GM23338 (cell line): Measurements from ENCODE around the gene NTMT1.

Experiments
- EZH2 ChIP-seq: fragments of 200-600 bp; sonication (generic); IDR thresholded peaks from one replicate; pipeline ENCODE4 v1.8.0; 2017; ENCODE audit warnings: antibody characterized with exemption, mild to moderate bottlenecking, low read depth; ENCODE audit not compliant: unreplicated experiment
- EZH2phosphoT487 ChIP-seq: fragments of 200-600 bp; sonication (generic); IDR thresholded peaks from one replicate; pipeline ENCODE4 v1.8.1; 2018; ENCODE audit warnings: antibody characterized with exemption; ENCODE audit not compliant: unreplicated experiment
- JUNB ChIP-seq: IDR thresholded peaks from one replicate; pipeline ENCODE4 v1.6.1; 2016; ENCODE audit warnings: antibody characterized with exemption; ENCODE audit not compliant: unreplicated experiment
- POLR2AphosphoS5 ChIP-seq: IDR thresholded peaks from 2 replicates; pipeline ENCODE4 v1.6.1; 2016; ENCODE audit warnings: antibody characterized with exemption, low read depth
- REST ChIP-seq: IDR thresholded peaks from one replicate; pipeline ENCODE4 v1.6.1; 2018; ENCODE audit warnings: antibody characterized with exemption; ENCODE audit not compliant: unreplicated experiment
- TF ChIP-seq, protein P1 (sequence below), 2 experiments: fragments of 200-600 bp in 1 of 2; sonication (generic) in 1 of 2; conservative IDR thresholded peaks; 2 replicates each; pipeline versions ENCODE4 v1.5.1 to v1.6.1; 2016 to 2017; ENCODE audit warnings: antibody characterized with exemption in 2 of 2, low read depth in 2 of 2, mild to moderate bottlenecking in 2 of 2, moderate library complexity in 1 of 2
- TF ChIP-seq, protein P2 (sequence below): fragments of 250-450 bp; sonication (Bioruptor Pico); IDR thresholded peaks from 2 replicates; pipeline ENCODE4 v1.5.0; 2020; ENCODE audit warnings: mild to moderate bottlenecking, moderate library complexity

DNA sequence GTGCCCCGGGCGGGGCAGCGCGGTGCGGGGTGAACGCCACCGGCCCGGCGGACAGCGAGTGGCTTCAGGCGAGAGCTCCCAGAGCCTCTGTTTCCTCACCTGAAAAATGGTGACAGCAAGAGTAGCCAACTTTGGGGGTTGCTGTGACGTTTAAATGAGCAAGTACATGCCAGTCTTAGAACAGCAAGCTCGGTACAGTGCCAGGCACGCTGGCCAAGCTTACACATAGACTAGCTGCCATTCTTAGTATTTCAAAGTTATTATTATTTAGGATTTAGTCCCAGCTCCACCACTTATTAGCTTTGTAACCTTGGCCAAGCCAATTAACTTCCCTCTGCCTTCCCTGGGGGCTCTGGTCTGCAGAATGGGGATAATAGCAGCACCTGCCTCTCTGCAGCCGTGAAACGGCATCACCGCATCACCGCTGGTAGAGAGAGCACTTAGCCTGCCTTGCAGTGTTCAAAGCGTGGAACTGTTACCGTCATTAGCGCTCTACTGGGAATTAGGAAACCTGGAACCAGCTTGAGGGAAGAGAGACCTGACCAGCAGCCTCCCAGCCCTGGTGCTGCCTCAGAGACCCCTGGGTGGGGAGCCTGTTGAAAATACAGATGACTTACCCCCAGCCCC, 5.2 kb upstream of the NTMT1 start, which contains the start of gene C9orf50:
- TF ChIP-seq, protein P1, sequence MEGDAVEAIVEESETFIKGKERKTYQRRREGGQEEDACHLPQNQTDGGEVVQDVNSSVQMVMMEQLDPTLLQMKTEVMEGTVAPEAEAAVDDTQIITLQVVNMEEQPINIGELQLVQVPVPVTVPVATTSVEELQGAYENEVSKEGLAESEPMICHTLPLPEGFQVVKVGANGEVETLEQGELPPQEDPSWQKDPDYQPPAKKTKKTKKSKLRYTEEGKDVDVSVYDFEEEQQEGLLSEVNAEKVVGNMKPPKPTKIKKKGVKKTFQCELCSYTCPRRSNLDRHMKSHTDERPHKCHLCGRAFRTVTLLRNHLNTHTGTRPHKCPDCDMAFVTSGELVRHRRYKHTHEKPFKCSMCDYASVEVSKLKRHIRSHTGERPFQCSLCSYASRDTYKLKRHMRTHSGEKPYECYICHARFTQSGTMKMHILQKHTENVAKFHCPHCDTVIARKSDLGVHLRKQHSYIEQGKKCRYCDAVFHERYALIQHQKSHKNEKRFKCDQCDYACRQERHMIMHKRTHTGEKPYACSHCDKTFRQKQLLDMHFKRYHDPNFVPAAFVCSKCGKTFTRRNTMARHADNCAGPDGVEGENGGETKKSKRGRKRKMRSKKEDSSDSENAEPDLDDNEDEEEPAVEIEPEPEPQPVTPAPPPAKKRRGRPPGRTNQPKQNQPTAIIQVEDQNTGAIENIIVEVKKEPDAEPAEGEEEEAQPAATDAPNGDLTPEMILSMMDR (conservative IDR thresholded peaks at IDR 0.05; ENCODE audit: low read depth in 2 of 2): no peak
- TF ChIP-seq POLR2AphosphoS5: no peak
- TF ChIP-seq, protein P2, sequence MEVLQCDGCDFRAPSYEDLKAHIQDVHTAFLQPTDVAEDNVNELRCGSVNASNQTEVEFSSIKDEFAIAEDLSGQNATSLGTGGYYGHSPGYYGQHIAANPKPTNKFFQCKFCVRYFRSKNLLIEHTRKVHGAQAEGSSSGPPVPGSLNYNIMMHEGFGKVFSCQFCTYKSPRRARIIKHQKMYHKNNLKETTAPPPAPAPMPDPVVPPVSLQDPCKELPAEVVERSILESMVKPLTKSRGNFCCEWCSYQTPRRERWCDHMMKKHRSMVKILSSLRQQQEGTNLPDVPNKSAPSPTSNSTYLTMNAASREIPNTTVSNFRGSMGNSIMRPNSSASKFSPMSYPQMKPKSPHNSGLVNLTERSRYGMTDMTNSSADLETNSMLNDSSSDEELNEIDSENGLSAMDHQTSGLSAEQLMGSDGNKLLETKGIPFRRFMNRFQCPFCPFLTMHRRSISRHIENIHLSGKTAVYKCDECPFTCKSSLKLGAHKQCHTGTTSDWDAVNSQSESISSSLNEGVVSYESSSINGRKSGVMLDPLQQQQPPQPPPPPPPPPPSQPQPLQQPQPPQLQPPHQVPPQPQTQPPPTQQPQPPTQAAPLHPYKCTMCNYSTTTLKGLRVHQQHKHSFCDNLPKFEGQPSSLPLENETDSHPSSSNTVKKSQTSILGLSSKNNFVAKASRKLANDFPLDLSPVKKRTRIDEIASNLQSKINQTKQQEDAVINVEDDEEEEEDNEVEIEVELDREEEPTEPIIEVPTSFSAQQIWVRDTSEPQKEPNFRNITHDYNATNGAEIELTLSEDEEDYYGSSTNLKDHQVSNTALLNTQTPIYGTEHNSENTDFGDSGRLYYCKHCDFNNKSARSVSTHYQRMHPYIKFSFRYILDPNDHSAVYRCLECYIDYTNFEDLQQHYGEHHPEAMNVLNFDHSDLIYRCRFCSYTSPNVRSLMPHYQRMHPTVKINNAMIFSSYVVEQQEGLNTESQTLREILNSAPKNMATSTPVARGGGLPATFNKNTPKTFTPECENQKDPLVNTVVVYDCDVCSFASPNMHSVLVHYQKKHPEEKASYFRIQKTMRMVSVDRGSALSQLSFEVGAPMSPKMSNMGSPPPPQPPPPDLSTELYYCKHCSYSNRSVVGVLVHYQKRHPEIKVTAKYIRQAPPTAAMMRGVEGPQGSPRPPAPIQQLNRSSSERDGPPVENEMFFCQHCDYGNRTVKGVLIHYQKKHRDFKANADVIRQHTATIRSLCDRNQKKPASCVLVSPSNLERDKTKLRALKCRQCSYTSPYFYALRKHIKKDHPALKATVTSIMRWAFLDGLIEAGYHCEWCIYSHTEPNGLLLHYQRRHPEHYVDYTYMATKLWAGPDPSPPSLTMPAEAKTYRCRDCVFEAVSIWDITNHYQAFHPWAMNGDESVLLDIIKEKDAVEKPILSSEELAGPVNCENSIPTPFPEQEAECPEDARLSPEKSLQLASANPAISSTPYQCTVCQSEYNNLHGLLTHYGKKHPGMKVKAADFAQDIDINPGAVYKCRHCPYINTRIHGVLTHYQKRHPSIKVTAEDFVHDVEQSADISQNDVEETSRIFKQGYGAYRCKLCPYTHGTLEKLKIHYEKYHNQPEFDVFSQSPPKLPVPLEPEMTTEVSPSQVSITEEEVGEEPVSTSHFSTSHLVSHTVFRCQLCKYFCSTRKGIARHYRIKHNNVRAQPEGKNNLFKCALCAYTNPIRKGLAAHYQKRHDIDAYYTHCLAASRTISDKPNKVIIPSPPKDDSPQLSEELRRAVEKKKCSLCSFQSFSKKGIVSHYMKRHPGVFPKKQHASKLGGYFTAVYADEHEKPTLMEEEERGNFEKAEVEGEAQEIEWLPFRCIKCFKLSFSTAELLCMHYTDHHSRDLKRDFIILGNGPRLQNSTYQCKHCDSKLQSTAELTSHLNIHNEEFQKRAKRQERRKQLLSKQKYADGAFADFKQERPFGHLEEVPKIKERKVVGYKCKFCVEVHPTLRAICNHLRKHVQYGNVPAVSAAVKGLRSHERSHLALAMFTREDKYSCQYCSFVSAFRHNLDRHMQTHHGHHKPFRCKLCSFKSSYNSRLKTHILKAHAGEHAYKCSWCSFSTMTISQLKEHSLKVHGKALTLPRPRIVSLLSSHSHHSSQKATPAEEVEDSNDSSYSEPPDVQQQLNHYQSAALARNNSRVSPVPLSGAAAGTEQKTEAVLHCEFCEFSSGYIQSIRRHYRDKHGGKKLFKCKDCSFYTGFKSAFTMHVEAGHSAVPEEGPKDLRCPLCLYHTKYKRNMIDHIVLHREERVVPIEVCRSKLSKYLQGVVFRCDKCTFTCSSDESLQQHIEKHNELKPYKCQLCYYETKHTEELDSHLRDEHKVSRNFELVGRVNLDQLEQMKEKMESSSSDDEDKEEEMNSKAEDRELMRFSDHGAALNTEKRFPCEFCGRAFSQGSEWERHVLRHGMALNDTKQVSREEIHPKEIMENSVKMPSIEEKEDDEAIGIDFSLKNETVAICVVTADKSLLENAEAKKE (CRISPR knock-in tag): no peak
- no peak for TF ChIP-seq REST
- TF ChIP-seq EZH2: peak; percentile 5
- no peak for TF ChIP-seq JUNB
- no peak for TF ChIP-seq EZH2phosphoT487
